Measurements from ENCODE around the gene EDAR. TPM values are rescaled to one million over a fixed set of nuclear protein-coding genes. Genes with fewer than 3 reads are reported as not detected.

Gene EDAR
- total and polyA plus RNA-seq, 2 of the 4 experiments (the other 2 are of a cell fraction) = not detected

DNA sequence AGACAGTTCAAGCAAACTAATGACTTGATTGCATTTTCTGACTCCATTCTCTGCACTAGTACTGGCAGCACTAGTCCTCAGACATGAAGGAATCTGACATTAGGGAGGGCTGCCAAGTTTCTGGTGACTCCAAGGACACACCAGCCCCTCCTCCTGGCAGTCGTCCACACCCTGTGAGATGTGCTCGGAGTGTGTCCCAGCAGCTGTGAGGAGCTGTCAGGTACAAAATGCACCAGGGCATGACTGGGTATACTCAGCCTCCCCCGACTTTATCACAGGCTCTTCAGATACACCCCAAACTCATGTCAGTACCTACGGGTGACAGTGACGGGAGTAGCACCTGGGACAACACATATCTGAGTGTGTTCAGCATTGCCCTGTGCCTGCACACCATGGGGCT, 43.1 kb downstream of the EDAR start:
- Histone ChIP-seq H3K23ac (ENCODE audit: low read depth, low read length) (no peak overlapping the region), H3K4ac (ENCODE audit: low read depth, low read length) (no peak overlapping the region), H2BK20ac (ENCODE audit: low read depth, low read length) (no peak overlapping the region), H2BK15ac (ENCODE audit: low read depth, low read length) (no peak overlapping the region), H2BK120ac (ENCODE audit: low read depth, low read length) (no peak overlapping the region), H2AFZ (replicated peaks; ENCODE audit: low read length, poor library complexity) (no peak overlapping the region), H3K4me1 (ENCODE audit: control insufficient read depth, insufficient read depth, low read length) (0 out of 2 replicates have a peak, but pooled peaks cover 2% of the 10 kb centered on the region), H4K5ac (ENCODE audit: low read depth, low read length) (no peak overlapping the region), H2AK9ac (replicated peaks; ENCODE audit: low read depth, low read length, poor library complexity) (no peak overlapping the region), H3K4me3 (ENCODE audit: insufficient read depth, low read depth, low read length) (no peak overlapping the region), H3K79me1 (ENCODE audit: low read depth in 1 of 2, low read length in 2 of 2) (no peaks in the 10 kb centered on the region), H3K18ac (ENCODE audit: low read depth, low read length) (no peak overlapping the region), H4K8ac (ENCODE audit: low read depth in 2 of 2, low read length in 2 of 2) (no peak overlapping the region), H3K27me3 (ENCODE audit: control insufficient read depth, insufficient read depth, low read length) (peaks cover 53% of the 10 kb centered on the region), H3K9ac (ENCODE audit: low read depth, low read length) (no peak overlapping the region), H3K4me2 (ENCODE audit: low read depth, low read length) (no peak overlapping the region), H4K91ac (ENCODE audit: insufficient read depth, low read depth, low read length) (no peak overlapping the region), H3K9me1 (ENCODE audit: insufficient read depth, low read length) (no peaks in the 10 kb centered on the region), H3K9me3 (ENCODE audit: control insufficient read depth, insufficient read depth, low read length) (peaks cover 8% of the 10 kb centered on the region), H2AK5ac (ENCODE audit: low read depth, low read length) (no peak overlapping the region), H3K56ac (ENCODE audit: extremely low read depth, insufficient read depth, low read length) (no peak overlapping the region), H3K27ac (ENCODE audit: insufficient read depth, low read length) (no peak overlapping the region), H4K20me1 (ENCODE audit: insufficient read depth, low read length) (no peaks in the 10 kb centered on the region; the same call in 1 of the 2 replicates), H2BK5ac (ENCODE audit: low read depth, low read length, poor library complexity, severe bottlenecking) (no peak overlapping the region), H3K36me3 (ENCODE audit: control insufficient read depth, insufficient read depth, low read length) (no peaks in the 10 kb centered on the region), H3K14ac (replicated peaks; ENCODE audit: low read depth, low read length) (no peak overlapping the region)
- intact Hi-C loops (cut with micrococcal nuclease) = no loop called here
- 0% methylated on average over 4 of the region's 5 CpGs; no CpG with 5 or more reads in 1 of the 2 experiments for WGBS, 2 experiments (ENCODE audit: extremely low coverage in 2 of 2, insufficient read length in 1 of 2)
- dilution Hi-C loops (cut with HindIII; ENCODE audit: low sequenced_read_pairs, unreplicated experiment) = no loop called here
- in situ Hi-C loops (cut with MboI; ENCODE audit: low sequenced_read_pairs) = no loop called here
- TF ChIP-seq, protein P1, sequence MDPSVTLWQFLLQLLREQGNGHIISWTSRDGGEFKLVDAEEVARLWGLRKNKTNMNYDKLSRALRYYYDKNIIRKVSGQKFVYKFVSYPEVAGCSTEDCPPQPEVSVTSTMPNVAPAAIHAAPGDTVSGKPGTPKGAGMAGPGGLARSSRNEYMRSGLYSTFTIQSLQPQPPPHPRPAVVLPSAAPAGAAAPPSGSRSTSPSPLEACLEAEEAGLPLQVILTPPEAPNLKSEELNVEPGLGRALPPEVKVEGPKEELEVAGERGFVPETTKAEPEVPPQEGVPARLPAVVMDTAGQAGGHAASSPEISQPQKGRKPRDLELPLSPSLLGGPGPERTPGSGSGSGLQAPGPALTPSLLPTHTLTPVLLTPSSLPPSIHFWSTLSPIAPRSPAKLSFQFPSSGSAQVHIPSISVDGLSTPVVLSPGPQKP (IDR thresholded peaks at IDR 0.05; ENCODE audit: borderline replicate concordance, low read depth, low read length) = no peak
- DNase-seq (no peak), ATAC-seq (ENCODE audit: low read depth) (no peak)
- no TSS peak for BruUV-seq (replicated peaks)
- ChIA-PET POLR2A (ENCODE audit: unreplicated experiment) (no interaction called here), CTCF (no interaction called here)

Data from IMR-90 (cell line).